Measurements from ENCODE around the gene CALR3. TPM values are rescaled to one million over a fixed set of nuclear protein-coding genes. Genes with fewer than 3 reads are reported as not detected.
"Not testable (repeated sequence)": the region's sequence is repeated elsewhere in the genome, so short reads cannot be mapped to it uniquely, and the experiment has no call there.

CALR3 gene
- total RNA-seq, 1 donor from 2014 or later, result not detected

GRCh38 chr19:16482745-16483144 is 13.2 kb downstream of the CALR3 start:
- H3K4me3 ChIP-seq (ENCODE audit: low read depth, low read length), result no peak overlapping the region
- H3K36me3 ChIP-seq (ENCODE audit: control insufficient read depth, insufficient read depth, low read length), result no peaks in the 10 kb centered on the region
- TF ChIP-seq, protein P1, sequence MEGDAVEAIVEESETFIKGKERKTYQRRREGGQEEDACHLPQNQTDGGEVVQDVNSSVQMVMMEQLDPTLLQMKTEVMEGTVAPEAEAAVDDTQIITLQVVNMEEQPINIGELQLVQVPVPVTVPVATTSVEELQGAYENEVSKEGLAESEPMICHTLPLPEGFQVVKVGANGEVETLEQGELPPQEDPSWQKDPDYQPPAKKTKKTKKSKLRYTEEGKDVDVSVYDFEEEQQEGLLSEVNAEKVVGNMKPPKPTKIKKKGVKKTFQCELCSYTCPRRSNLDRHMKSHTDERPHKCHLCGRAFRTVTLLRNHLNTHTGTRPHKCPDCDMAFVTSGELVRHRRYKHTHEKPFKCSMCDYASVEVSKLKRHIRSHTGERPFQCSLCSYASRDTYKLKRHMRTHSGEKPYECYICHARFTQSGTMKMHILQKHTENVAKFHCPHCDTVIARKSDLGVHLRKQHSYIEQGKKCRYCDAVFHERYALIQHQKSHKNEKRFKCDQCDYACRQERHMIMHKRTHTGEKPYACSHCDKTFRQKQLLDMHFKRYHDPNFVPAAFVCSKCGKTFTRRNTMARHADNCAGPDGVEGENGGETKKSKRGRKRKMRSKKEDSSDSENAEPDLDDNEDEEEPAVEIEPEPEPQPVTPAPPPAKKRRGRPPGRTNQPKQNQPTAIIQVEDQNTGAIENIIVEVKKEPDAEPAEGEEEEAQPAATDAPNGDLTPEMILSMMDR (IDR thresholded peaks at IDR 0.05; ENCODE audit: insufficient read depth, low read length, poor library complexity, severe bottlenecking), result no peak
- H3K27me3 ChIP-seq (ENCODE audit: control insufficient read depth, insufficient read depth, low read length), result no peaks in the 10 kb centered on the region
- no peak for DNase-seq (ENCODE audit: low read depth)

DNA sequence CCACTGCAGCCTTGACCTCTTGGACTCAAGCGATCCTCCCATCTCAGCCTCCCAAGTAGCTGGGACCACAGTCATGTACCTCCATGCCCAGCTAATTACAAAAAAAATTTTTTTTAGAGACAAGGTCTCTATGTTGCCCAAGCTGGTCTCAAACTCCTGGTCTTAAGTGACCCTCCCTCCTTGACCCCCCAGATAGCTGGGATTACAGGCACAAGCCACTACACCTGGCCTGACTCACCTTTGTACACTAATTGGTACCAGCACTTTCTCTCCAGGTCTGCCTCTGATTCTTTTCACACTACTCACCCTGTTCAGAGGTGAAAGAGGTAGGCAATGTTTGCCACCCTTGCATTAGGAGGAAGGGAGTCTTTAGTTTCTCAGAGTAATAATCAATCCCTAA is 18.7 kb downstream of the CALR3 start:
- Histone ChIP-seq H3K36me3 (ENCODE audit: control insufficient read depth, insufficient read depth, low read length) (no peaks in the 10 kb centered on the region), H3K4me3 (ENCODE audit: low read depth, low read length) (no peak overlapping the region), H3K27me3 (ENCODE audit: control insufficient read depth, insufficient read depth, low read length) (no peaks in the 10 kb centered on the region)
- TF ChIP-seq, protein P1 (IDR thresholded peaks at IDR 0.05; ENCODE audit: insufficient read depth, low read length, poor library complexity, severe bottlenecking), result no peak
- DNase-seq (ENCODE audit: low read depth), result no peak

DNA sequence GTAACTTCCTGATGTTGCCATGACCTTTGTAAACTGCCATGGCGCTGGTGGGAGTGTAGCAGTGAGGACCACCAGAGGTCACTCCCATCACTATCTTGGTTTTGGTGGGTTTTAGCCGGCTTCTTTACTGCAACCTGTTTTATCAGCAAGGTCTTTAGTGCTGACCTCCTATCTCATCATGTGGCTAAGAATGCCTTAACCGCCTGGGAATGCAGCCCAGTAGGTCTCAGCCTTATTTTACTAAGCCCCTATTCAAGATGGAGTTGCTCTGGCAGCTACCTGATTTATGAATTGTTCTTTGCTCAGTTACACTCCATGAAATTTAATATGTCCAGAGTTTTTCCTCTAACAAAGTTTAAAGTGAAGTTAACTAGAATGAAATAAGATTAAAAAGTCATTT is 19.6 kb downstream of the CALR3 start:
- H3K36me3 ChIP-seq (ENCODE audit: control insufficient read depth, insufficient read depth, low read length), result no peaks in the 10 kb centered on the region
- H3K27me3 ChIP-seq (ENCODE audit: control insufficient read depth, insufficient read depth, low read length), result no peaks in the 10 kb centered on the region
- TF ChIP-seq, protein P1 (IDR thresholded peaks at IDR 0.05; ENCODE audit: insufficient read depth, low read length, poor library complexity, severe bottlenecking), result no peak
- DNase-seq (ENCODE audit: low read depth), result no peak
- no peak overlapping the region for H3K4me3 ChIP-seq (ENCODE audit: low read depth, low read length)

GRCh38 chr19:16473875-16474392 is 22.0 kb downstream of the CALR3 start:
- no peak overlapping the region for H3K4me3 ChIP-seq (ENCODE audit: low read depth, low read length)
- no peak for DNase-seq (ENCODE audit: low read depth)
- TF ChIP-seq, protein P1 (IDR thresholded peaks at IDR 0.05; ENCODE audit: insufficient read depth, low read length, poor library complexity, severe bottlenecking), result no peak
- H3K27me3 ChIP-seq (ENCODE audit: control insufficient read depth, insufficient read depth, low read length), result no peaks in the 10 kb centered on the region
- H3K36me3 ChIP-seq (ENCODE audit: control insufficient read depth, insufficient read depth, low read length), result no peaks in the 10 kb centered on the region

DNA sequence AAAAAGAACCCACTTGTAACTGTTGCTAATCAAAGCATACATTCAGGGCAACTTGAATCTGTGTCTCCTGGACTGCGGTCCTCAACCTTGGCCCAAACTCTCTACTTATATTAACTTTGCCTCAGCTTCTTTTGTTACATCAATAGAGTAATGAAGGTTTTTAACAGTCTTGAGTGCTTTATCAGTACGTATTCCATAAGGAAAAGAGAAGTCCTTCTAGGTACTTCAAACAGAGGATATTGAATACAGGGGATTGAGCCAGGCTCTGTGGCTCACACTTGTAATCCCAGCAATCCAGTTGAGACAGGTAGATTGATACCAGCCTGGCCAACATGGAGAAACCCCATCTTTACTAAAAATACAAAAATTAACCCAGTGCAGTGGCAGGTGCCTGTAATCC is 23.0 kb downstream of the CALR3 start:
- TF ChIP-seq, protein P1 (IDR thresholded peaks at IDR 0.05; ENCODE audit: insufficient read depth, low read length, poor library complexity, severe bottlenecking), result no peak
- Histone ChIP-seq H3K36me3 (ENCODE audit: control insufficient read depth, insufficient read depth, low read length) (no peaks in the 10 kb centered on the region), H3K27me3 (ENCODE audit: control insufficient read depth, insufficient read depth, low read length) (no peaks in the 10 kb centered on the region), H3K4me3 (ENCODE audit: low read depth, low read length) (no peak overlapping the region)
- DNase-seq (ENCODE audit: low read depth), result no peak

DNA sequence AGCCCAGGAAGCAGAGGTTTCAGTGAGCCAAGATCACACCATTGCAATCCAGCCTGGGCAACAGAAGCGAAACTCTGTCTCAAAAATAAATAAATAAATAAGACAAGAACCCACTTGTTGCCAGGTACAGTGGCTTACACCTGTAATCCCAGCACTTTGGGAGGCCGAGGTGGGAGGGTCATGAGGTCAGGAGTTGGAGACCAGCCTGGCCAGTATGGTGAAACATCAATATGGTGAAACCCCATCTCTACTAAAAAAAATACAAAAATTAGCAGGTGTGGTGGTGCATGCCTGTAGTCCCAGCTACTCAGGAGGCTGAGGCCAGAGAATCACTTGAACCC is 23.4 kb downstream of the CALR3 start:
- H3K36me3 ChIP-seq (ENCODE audit: control insufficient read depth, insufficient read depth, low read length); H3K27me3 ChIP-seq (ENCODE audit: control insufficient read depth, insufficient read depth, low read length); DNase-seq (ENCODE audit: low read depth): not testable (repeated sequence)
- H3K4me3 ChIP-seq (ENCODE audit: low read depth, low read length), result peak overlapping the region; percentile 70

Measured in kidney epithelial cell (primary cell).